GDM1 (cell line): ENCODE results near the gene IRAK2.

Experiments
- DNase-seq: peaks from one replicate; lab custom pipeline; 2025; lab: John Stamatoyannopoulos, UW

The IRAK2 gene

DNA sequence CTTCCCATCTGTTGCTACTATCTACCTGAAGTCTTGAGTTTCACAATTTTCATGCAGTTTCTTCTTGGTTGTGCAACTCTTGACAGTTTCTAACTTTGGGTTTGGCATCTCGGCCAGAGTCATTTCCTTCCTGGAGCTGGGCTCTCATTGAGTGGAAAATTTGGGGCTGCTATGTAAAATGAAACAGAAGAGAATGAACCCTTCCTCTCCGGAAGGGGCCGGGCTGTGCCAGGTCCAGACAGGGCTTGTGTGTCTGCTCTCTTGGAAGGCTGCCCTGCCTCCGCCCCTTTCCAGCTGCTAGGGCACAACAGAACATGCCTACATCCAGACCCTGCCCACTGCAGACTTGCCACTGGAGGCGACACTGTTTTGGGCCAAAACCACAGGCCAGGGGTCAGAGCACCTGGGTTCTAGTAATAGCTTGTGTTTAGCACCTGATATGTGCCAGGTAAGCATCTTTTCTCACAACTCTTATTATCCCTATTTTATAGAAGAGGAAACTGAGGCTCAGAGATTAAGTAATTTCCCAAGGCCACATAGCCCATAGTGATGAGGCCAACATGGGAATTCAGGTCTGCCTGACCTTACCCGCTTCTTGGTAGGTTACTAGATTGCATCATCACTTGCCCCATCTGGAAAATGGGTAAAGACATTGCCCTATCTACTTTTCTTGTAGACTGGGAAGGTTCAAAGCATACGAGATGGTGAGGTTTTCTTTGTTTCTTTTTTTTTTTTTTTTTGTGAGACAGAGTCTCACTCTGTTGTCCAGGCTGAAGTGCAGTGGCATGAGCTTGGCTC lies 25.0 kb downstream of the IRAK2 start:
- peak; percentile 91 for DNase-seq

DNA sequence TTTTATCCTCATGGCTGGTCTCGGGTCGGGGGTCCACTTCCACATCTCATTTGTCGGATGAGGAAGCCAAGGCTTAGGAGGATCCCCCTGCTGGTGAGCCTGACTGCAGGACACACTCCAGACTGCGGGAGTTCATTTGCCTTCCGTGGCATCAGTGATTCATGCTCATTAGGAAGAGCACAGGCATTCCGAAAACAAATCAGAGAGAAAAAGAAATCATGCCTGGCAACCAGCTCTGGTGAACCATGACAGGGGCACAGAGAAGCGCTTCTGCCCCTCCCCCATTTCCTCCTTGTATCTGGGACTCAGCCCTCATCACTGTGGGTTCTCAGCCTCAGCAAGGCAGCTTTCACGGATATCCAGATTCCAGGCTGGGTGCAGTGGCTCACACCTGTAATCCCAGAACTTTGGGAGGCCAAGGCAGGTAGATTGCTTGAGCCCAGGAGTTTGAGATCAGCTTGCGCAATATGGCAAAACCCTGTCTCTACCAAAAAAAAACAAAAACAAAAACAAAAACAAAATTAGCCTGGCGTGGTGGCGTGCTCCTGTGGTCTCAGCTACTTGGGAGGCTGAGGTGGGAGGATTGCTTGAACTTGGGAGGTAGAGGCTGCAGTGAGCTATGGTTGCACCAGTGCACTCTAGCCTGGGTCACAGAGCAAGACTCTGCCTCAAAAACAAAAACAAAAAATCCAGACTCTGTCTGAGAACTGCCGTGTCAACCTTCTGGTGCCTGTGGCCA lies 28.4 kb downstream of the IRAK2 start:
- peak; percentile 46 for DNase-seq

DNA sequence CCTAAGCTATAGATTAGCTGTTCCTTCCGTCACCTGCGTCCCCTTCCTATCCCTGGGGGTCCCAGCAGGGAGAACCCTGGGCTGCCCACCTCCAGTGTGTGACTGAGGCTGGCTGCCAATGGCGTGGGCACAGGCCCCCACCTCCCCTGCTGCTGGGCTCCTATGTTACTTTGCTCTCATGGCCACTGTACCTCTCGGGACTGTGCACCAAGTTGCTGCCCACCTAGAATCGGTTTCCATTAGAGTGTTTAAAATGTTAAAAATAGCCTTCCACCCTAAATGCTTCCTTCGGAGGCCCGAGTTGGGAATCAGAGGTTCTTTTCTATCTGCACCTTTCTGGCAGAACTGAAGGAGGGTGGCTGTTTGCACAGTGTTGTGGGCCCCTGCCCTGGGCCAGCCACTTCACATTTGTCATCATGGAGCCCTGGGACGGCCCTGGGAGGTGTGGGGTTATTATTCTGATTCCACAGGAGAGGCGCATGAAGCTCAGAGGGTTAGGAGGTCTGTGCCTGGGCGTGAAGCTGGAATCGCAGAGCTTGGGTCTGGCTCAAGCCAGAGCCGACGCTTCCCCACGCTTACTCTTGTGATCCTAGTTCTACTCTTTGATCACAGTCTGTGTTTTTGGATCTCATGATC lies 29.1 kb downstream of the IRAK2 start:
- DNase-seq, result no peak

DNA sequence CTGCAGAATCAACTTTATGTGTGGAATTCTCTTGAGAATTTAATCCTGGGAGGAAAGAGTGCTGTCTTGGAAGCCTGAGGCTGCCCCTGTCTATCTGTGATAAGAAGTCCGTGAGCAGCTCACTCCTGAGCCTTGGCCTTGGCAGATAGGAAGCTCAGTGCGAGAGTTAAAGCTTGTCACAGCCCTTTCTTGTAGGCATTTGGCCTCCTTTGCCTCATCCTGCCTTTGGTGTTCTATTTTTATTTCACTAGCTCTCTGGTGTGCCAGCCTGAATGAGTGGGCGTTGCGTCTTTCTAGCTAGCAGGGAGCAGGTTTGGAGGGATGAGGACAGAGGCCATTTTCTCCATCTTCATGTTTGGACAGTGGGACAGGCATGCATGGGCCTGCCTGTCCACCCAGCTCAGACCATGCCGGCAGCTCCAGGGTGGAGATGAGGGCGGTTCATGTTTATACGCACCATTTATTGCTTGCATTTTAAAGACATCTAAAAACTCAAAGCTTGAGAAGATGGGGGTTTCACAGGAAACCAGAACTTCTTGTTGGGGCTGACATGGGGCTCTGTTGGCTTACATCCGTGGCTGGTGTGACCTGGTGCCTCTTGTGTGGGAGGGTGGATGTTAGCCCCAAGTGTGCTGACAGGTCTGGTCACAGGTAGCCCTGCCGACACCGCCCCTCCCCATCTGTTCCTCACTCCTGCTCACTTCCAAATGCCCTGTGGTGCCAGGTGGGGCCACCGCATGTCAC lies 29.8 kb downstream of the IRAK2 start:
- DNase-seq, result peak; percentile 54

DNA sequence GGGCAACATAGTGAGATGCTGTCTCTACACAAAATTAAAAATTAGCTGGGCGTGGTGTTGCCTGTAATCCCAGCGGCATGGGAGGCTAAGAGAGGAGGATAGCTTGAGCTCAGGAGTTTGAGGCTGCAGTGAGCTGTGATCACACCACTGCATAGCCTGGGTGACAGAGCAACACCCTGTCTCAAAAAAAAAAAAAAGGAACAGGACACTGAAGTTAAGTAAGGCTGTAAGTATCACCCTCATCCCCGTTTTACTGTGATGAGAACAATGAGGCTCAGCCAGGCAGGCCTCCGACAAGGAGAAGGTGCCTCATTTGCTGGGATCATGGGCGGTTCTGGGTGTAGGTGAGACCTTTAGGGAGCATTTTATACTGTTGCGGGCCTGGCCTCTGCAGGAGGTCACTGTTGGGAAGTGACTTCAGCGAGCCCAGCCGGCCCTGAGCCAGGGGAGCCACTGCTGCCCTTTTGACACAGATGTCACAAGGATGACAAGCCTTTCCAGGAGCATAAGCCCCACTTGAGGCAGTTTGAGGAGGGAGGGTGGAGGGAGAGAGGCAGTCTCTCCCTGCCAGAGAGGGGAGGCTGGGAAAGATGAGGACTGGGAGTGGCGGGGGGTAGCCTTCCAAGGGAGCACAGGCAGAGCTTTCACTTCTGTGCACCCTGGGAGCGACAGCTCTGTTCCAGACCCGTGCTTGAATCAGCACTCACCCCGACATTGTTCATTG lies 30.8 kb downstream of the IRAK2 start:
- no peak for DNase-seq

DNA sequence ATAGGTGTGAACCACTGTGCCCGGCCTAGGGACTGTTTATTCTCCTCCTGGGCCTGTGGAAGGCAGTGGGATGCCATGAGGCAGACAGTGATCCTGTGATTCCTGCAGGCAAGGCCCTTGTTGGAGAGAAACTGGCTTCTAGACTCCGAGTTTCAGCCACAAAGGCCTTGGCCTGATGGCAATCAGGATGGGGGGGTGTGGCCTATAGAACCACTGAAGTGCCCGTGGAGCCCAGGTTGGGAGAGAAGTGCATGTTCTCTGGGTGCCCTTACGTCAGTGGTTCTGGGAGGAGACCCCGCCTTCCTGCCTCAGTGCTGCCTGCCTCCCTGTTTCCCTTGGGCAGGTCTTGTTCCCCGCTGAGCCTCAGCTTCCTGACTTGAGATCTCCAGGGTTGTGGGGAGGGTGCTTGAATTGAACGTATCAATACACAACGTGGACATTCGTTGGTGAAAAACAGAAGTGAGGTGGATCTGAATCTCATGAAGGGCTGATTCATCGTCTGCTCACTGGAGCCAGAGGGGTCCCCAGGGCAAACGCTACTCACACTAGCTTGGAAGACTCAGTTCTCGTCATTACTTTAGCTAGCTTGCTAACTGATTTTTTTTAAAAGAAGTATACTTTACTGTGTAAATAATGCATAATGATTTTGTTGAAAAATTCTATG lies 31.8 kb downstream of the IRAK2 start:
- no peak for DNase-seq

DNA sequence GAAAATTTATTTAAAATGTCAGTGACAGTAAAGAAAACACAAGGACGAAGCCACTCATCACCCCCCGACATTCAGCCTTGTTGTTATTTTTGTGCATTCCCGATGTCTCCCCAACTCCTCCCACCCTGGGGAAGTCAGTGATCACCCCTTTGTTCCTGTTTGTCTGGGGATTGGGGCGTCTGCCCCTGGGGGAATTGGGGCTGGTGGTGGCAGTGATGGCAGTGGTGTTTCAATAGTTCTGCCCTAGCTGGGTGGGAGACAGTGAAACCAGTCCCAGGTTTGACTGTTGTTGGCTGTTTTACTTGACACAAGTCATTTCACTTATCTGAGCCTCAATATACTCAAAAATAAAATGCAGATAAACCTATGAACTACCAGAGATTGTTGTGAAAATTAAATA lies 33.5 kb downstream of the IRAK2 start:
- no peak for DNase-seq

DNA sequence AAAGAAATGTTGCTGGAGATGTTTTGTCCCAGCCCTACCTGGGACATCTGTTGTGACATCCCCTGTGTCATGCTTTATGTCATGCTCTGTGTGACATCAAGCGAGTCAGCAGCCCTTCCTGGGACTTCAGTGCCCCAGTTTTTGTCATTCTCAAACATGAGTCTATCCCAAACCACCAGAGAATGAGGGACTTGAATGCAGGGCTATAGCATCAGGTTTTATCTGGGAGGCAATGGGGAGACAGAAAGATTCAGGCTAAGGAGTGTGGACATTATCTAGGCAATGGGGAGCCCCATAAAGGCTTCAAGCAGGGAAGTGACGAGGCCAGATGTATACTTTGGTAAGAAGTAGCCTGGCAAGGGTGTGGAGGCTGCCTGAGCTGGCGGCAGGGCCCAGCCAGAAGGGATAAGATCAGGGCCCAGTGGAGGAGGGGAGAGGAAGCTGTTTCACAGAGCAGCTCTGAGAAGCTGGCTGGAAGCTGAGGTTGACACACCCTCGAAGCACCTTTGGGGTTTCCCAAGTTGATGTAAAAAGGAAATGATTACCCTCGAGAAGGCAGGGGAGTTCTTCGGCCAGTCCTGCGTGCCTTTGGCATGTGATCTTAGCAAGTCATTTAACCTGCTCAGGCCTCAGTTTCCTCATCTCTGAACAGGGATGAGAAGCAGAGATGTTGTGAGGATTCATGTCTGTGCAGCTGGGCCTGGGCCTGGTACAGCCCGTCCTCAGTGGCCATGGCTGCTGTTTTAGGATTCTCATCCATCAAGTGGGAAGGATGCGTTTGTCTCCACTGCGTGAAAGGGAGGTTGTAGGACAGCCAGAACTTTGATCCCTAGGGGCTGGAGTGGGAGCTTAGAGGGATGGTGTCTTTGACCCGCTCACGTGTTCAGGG lies 34.3 kb downstream of the IRAK2 start:
- DNase-seq, result peak; percentile 13

DNA sequence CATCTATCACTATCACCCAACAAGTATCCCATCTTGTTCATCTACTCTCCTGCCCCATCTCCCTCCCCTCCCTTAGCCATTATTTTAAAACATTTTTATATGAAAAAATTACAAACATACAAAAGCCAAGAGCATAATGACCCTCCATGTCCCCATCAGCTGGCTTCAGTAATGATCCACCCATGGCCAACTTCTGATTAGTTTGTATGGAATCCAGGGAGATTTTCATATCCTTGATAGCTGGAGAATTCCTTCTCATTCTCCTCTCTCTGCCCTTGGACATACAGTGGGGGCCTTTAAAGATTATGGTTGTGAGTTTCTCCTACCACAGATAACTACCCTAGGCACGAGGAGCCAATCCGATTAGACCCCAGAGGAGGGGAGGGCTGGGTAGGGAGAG lies 40.2 kb downstream of the IRAK2 start:
- no peak for DNase-seq

DNA sequence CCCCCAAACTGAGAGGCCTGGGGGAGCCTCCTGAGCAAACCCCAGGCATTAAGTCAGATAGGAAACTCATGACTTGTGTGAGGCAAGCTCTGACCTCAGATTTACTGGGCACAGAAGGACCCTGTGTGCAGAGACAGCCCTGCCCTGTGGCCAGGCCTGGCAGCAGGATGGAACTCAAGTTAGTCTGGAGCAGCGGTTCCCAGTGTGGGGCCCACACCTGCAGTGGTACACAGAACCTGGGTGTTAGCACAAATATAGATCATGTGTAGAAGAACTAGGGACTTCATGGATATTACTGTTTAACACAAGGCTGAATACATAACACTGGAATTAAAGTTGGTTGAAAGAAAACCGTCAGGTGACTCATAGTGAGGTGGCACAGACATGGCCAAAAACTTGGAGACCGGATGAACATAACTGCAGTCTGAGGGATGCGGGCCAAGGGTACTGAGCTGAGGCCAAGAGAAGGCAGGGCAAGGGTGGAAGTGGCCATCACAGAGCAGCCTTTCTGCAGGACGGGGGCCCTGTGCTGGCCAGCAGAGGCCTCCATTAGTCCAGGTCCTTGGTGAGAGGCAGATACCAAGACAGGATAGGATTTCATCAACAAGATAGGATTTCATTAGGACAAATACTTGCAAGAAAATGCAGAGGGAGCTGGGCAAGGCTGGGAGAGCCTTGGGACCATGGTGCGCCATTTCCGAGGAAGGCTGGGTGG lies 40.9 kb downstream of the IRAK2 start:
- no peak for DNase-seq

DNA sequence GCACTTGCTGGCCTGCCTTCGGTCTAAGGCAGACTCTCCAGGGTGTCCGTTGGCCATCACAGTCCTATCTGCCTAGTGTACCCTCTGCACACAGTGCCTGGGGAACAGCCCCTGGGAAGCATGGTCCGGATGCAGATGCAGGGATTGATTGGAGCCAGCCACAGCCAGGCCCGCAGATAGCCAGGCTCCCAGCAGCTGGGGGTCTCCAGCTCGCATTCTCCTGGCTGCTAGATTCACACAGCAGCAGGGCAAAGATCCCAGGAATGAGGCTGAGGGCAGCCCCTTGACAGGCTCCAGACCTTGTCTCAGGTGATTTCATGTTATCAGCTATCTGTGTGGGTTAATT lies 41.4 kb downstream of the IRAK2 start:
- no peak for DNase-seq

DNA sequence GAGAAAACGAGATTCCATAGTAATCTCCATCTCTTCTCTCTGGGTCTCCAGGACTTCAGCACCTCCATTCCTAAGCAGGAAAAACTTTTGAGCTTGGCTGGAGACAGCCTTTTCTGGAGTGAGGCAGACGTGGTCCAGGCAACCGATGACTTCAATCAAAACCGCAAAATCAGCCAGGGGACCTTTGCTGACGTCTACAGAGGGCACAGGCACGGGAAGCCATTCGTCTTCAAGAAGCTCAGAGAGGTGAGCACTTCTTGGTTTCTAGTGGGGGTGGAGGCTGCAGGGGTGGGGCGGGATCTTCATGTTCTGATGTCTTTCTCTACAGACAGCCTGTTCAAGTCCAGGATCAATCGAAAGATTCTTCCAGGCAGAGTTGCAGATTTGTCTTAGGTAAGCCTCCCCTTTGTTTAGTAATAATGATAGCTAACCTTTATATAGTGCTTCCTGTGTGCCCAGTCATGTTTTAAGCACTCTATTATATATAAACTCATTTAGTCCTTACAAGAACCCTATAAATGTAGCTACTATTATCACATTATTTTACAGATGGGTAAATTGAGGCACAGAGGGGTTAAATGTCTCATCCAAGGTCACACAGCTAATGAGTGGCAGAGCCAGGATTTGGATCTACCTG lies 48.6 kb downstream of the IRAK2 start:
- no peak for DNase-seq

DNA sequence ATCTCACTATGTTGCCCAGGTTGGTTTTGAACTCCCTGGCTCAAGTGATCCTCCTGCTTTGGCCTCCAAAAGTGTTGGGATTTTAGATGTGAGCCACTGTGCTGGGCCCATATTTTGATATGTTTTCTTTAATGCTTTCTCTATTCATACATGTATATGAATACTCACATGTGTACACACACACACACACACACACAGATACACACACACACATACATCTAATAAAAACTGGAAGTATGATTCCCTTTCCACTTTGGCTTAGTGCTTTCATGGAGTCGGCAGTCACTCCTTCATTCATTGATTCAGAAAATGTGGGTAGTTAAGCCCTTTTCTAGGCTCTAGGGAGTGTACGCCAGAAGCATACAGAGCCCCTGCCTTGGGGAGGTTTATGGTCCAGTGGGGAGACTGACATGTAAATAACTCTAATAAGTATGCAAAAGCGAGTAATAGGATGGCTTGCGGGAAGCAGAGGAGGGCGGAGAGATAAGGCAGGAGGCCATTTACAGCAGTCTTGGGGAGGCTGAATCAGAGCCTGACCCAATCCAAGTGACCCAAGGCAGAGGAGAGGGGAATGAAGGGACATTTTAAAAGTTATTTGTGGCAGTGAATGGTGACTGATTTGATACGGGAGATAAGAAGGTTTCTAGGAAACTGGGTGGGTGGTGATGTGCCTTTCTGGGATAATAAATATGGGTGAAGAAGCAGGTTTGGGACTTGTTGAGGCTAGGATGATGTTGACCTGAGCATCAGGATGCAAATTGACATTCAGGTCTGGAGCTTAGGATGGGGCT lies 51.1 kb downstream of the IRAK2 start:
- no peak for DNase-seq

DNA sequence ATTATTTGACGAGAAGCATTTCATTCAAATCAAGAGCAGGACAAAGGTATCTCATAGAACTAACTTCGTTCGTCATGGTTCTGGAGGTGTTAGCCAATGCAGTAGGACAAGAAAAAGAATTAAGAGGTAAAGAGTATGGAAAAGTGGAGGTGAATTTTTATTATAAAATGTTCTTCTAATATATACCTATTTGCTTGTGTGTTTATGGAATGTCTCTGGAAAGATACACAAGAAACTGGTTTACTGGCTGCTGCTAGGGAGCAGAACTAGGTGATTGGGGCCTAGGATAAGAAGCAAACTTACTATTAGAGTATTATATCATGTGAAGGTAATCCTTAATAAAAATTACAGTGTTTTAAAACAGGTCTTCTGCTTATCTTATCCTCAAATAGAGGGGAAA lies 52.6 kb downstream of the IRAK2 start:
- DNase-seq, result no peak

DNA sequence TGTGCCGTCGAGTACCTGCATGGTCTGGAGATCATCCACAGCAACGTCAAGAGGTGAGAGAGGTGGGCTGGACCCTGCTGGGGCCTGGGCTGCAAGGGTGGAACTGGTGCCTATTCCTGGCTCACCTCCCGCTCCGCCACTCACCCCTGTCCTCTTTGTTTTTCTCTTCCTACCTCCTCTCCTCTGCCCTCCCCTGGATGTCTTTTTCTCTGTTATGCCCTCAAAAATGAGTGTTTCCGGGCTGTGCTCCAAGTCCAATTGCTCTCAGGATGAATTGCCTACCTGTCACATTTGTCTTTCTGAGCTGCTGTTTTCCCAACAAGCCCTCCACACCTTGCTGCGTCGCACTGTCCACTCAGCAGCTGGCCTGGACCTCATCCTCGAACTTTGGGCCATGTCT lies 55.0 kb downstream of the IRAK2 start:
- no peak for DNase-seq

DNA sequence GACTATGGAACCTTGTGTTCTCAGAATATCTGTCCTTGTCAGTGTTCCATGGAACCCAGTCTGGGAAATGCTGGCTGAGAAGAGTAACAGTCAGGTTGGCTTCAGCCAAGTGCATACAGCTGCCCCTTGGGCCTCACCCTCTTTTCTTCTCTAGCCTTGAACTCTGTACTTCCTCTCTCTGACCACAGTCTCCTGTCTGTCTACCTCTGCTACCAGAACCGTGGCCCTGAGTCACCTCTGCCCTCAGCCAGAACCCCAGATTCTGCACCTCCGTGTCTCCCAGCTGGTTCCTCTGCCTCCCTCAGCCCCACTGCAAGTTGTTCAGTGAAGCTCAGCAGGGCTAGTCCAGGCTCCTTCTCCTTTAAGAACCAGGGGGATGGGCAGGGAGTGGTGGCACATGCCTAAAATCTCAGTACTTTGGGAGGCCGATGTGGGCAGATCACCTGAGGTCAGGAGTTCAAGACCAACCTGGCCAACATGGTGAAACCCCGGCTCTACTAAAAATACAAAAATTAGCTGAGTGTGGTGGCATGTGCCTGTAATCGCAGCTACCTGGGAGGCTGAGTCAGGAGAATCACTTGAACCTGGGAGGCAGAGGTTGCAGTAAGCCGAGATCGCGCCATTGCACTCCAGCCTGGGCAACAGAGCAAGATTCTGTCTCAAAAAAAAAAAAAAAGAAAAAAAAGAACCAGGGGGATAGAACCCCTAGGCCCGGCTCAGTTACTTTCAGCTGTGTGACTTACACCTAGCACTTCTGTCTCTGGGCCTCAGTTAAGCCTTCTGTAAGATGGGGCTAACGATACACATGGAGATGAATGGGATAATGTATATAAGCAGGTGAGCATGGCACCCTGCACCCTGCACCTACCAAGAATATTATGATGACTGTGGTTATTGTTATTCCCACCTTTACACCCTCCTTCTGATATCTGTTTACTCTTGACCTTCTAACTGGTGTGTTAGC lies 59.2 kb downstream of the IRAK2 start:
- DNase-seq, result peak; percentile 63
